WTC11 (cell line): ENCODE measurements around the gene GSPT1. TPM values are rescaled to one million over a fixed set of nuclear protein-coding genes. Genes with fewer than 3 reads are reported as not detected.

Source experiments
- ATAC-seq: fragments of 200-7000 bp; cut with Tn5 transposase; 2 replicates; pipeline ENCODE4 v1.10.0; 2021; ENCODE audit warnings: mild to moderate bottlenecking, moderate library complexity
- CTCF ChIA-PET: fragments of 300-600 bp; sonication (Branson Sonifier 250); formaldehyde crosslinking; loops from one replicate; lab custom pipeline; 2021; ENCODE audit warnings: antibody characterized with exemption; lab: Charles Lee
- POLR2A ChIA-PET: fragments of 350-600 bp; sonication (Branson Sonifier 250); formaldehyde crosslinking; loops from one replicate; lab custom pipeline; 2021; ENCODE audit warnings: antibody characterized with exemption; lab: Charles Lee
- DNase-seq: peaks from one replicate; pipeline ENCODE4 v3.0.0; 2021; ENCODE audit warnings: low spot score
- H3K27ac Mint-ChIP-seq: 2 replicates; pipeline ENCODE4 v1.8.0; 2021; ENCODE audit warnings: mixed read lengths
- H3K27me3 Mint-ChIP-seq: 2 replicates; pipeline ENCODE4 v1.8.0; 2021; ENCODE audit warnings: low read depth, mild to moderate bottlenecking, moderate library complexity, mixed read lengths
- H3K36me3 Mint-ChIP-seq: 2 replicates; pipeline ENCODE4 v1.8.0; 2021; ENCODE audit warnings: mixed read lengths
- H3K4me1 Mint-ChIP-seq: 2 replicates; pipeline ENCODE4 v1.8.0; 2022; ENCODE audit warnings: mixed read lengths
- H3K4me3 Mint-ChIP-seq: 2 replicates; pipeline ENCODE4 v1.8.0; 2021; ENCODE audit warnings: mild to moderate bottlenecking, moderate library complexity, mixed read lengths
- H3K9me3 Mint-ChIP-seq: 2 replicates; pipeline ENCODE4 v1.8.0; 2021; ENCODE audit warnings: mixed read lengths
- AR ChIP-seq: fragments of 250-450 bp; sonication (Bioruptor Pico); IDR thresholded peaks from 2 replicates; pipeline ENCODE4 v1.9.0; 2021; ENCODE audit warnings: mild to moderate bottlenecking
- ATF6 ChIP-seq: sonication (generic); formaldehyde crosslinking; IDR thresholded peaks from 2 replicates; pipeline ENCODE4 v1.8.1; 2023; ENCODE audit warnings: mild to moderate bottlenecking, missing genetic modification reagents
- CBFB ChIP-seq: sonication (generic); formaldehyde crosslinking; IDR thresholded peaks from 2 replicates; pipeline ENCODE4 v1.8.1; 2022; ENCODE audit warnings: mild to moderate bottlenecking, low read depth, missing genetic modification reagents
- ERG ChIP-seq: fragments of 250-450 bp; sonication (Bioruptor Pico); IDR thresholded peaks from 2 replicates; pipeline ENCODE4 v1.8.0; 2021; ENCODE audit warnings: mild to moderate bottlenecking
- KAT7 ChIP-seq: sonication (generic); formaldehyde crosslinking; IDR thresholded peaks from 2 replicates; pipeline ENCODE4 v1.8.1; 2023; ENCODE audit warnings: missing genetic modification reagents, mild to moderate bottlenecking, borderline replicate concordance
- MXD4 ChIP-seq: fragments of 250-450 bp; sonication (Bioruptor Pico); IDR thresholded peaks from 2 replicates; pipeline ENCODE4 v1.8.0; 2021; ENCODE audit warnings: mild to moderate bottlenecking, moderate library complexity, borderline replicate concordance
- MYBL2 ChIP-seq: sonication (generic); formaldehyde crosslinking; IDR thresholded peaks from 2 replicates; pipeline ENCODE4 v1.8.1; 2023; ENCODE audit warnings: mild to moderate bottlenecking, moderate library complexity, missing genetic modification reagents
- NFATC4 ChIP-seq: fragments of 250-450 bp; sonication (Bioruptor Pico); IDR thresholded peaks from 2 replicates; pipeline ENCODE4 v1.9.0; 2021; ENCODE audit warnings: mild to moderate bottlenecking
- NR3C1 ChIP-seq: sonication (generic); formaldehyde crosslinking; conservative IDR thresholded peaks from 2 replicates; pipeline ENCODE4 v1.8.1; 2023; ENCODE audit warnings: low read depth, mild to moderate bottlenecking, missing genetic modification reagents
- PREB ChIP-seq: sonication (generic); formaldehyde crosslinking; IDR thresholded peaks from 2 replicates; pipeline ENCODE4 v1.8.1; 2022; ENCODE audit warnings: mild to moderate bottlenecking, missing genetic modification reagents, moderate library complexity, borderline replicate concordance
- SMAD3 ChIP-seq: sonication (generic); formaldehyde crosslinking; IDR thresholded peaks from 2 replicates; pipeline ENCODE4 v1.8.0; 2022; ENCODE audit warnings: missing genetic modification reagents, mild to moderate bottlenecking, borderline replicate concordance
- STAT6 ChIP-seq: sonication (generic); formaldehyde crosslinking; conservative IDR thresholded peaks from 2 replicates; pipeline ENCODE4 v1.8.1; 2023; ENCODE audit warnings: mild to moderate bottlenecking, low read depth, missing genetic modification reagents, moderate library complexity
- USF2 ChIP-seq: sonication (generic); formaldehyde crosslinking; IDR thresholded peaks from 2 replicates; pipeline ENCODE4 v1.8.1; 2023; ENCODE audit warnings: mild to moderate bottlenecking, missing genetic modification reagents, moderate library complexity
- ZBTB21 ChIP-seq: sonication (generic); formaldehyde crosslinking; IDR thresholded peaks from 2 replicates; pipeline ENCODE4 v1.8.1; 2023; ENCODE audit warnings: mild to moderate bottlenecking, missing genetic modification reagents, borderline replicate concordance
- ZNF138 ChIP-seq: sonication (generic); formaldehyde crosslinking; conservative IDR thresholded peaks from 2 replicates; pipeline ENCODE4 v1.8.1; 2022; ENCODE audit warnings: mild to moderate bottlenecking, moderate library complexity, missing genetic modification reagents
- ZNF281 ChIP-seq: sonication (generic); formaldehyde crosslinking; IDR thresholded peaks from 2 replicates; pipeline ENCODE4 v1.8.0; 2023; ENCODE audit warnings: mild to moderate bottlenecking, missing genetic modification reagents
- ZSCAN18 ChIP-seq: fragments of 250-450 bp; sonication (Bioruptor Pico); IDR thresholded peaks from 2 replicates; pipeline ENCODE4 v2.1.2; 2022; ENCODE audit warnings: mild to moderate bottlenecking, moderate library complexity
- total RNA-seq: library from RNA; stranded (reverse); gene quantifications from 3 replicates; pipeline ENCODE4 v1.2.3, GENCODE V29; 2021

The GSPT1 gene
- total RNA-seq, 1 experiment from 2014 or later = 190 TPM

- Mint-ChIP-seq H3K4me3 (no peak overlapping the region), H3K27ac (no peak overlapping the region), H3K36me3 (peaks cover 80% of the 10 kb centered on the region), H3K9me3 (no peaks in the 10 kb centered on the region), H3K4me1 (no peaks in the 10 kb centered on the region), H3K27me3 (no peaks in the 10 kb centered on the region)
- ATAC-seq (no peak), DNase-seq (no peak)
- ChIA-PET CTCF (no interaction called here), POLR2A (interaction anchor here (0.6 kb wide), 1 partner anchor 9 kb away, joined by 4 read pairs; no protein-coding TSS in a partner anchor)
- TF ChIP-seq MYBL2 (no peak), STAT6 (no peak), NR3C1 (CRISPR knock-in tag) (no peak), CBFB (no peak), ZNF138 (CRISPR knock-in tag) (no peak)
These were observed 71.9 kb downstream of the GSPT1 start for GRCh38 chr16:11843861-11844260.

- H3K36me3 Mint-ChIP-seq = peaks cover 82% of the 10 kb centered on the region
- ATAC-seq (no peak), DNase-seq (no peak)
- no peaks in the 10 kb centered on the region for H3K27me3 Mint-ChIP-seq
- H3K4me3 Mint-ChIP-seq = no peak overlapping the region
- TF ChIP-seq ZNF281 (CRISPR knock-in tag) (no peak), KAT7 (CRISPR knock-in tag) (no peak), SMAD3 (no peak), USF2 (CRISPR knock-in tag) (no peak), ZSCAN18 (CRISPR knock-in tag) (no peak), PREB (CRISPR knock-in tag) (no peak)
- no peaks in the 10 kb centered on the region for H3K4me1 Mint-ChIP-seq
- H3K27ac Mint-ChIP-seq = no peak overlapping the region
- CTCF ChIA-PET = no interaction called here
- POLR2A ChIA-PET = interaction anchor here (0.7 kb wide), 1 partner anchor 45 kb away, joined by 4 read pairs; no protein-coding TSS in a partner anchor
- no peaks in the 10 kb centered on the region for H3K9me3 Mint-ChIP-seq
These were observed 72.5 kb downstream of the GSPT1 start for GRCh38 chr16:11843206-11843605.

- ChIA-PET CTCF (interaction anchor here (1.6 kb wide), 1 partner anchor 44 kb away, joined by 4 read pairs; the partner anchor contains the start of gene ZC3H7A), POLR2A (no interaction called here)
- Mint-ChIP-seq H3K27me3 (no peaks in the 10 kb centered on the region), H3K4me3 (no peak overlapping the region), H3K9me3 (no peaks in the 10 kb centered on the region), H3K27ac (no peak overlapping the region), H3K36me3 (peaks cover 82% of the 10 kb centered on the region), H3K4me1 (peaks cover 11% of the 10 kb centered on the region)
- no peak for DNase-seq
- ATAC-seq = no peak
- TF ChIP-seq ZBTB21 = no peak
- no peak for TF ChIP-seq NFATC4 (CRISPR knock-in tag)
- TF ChIP-seq AR (CRISPR knock-in tag) = no peak
- no peak for TF ChIP-seq ATF6 (CRISPR knock-in tag)
- TF ChIP-seq MXD4 (CRISPR knock-in tag) = no peak
- no peak for TF ChIP-seq ERG (CRISPR knock-in tag)
These were observed 74.7 kb downstream of the GSPT1 start for GRCh38 chr16:11841026-11841425.
